NCI-H2107 treated with DMSO at 0.1 percent for 48 hours (cell line): ENCODE data around the gene YPEL3.
"Not testable (repeated sequence)": the region's sequence is repeated elsewhere in the genome, so short reads cannot be mapped to it uniquely, and the experiment has no call there.

Experiments used
- DNase-seq: peaks from one replicate; lab custom pipeline; 2025; ENCODE audit not compliant: unreplicated experiment; lab: John Stamatoyannopoulos, UW

YPEL3 gene

GRCh38 chr16:30117768-30118167 lies 21.8 kb upstream of the YPEL3 start:
- DNase-seq: no peak

DNA sequence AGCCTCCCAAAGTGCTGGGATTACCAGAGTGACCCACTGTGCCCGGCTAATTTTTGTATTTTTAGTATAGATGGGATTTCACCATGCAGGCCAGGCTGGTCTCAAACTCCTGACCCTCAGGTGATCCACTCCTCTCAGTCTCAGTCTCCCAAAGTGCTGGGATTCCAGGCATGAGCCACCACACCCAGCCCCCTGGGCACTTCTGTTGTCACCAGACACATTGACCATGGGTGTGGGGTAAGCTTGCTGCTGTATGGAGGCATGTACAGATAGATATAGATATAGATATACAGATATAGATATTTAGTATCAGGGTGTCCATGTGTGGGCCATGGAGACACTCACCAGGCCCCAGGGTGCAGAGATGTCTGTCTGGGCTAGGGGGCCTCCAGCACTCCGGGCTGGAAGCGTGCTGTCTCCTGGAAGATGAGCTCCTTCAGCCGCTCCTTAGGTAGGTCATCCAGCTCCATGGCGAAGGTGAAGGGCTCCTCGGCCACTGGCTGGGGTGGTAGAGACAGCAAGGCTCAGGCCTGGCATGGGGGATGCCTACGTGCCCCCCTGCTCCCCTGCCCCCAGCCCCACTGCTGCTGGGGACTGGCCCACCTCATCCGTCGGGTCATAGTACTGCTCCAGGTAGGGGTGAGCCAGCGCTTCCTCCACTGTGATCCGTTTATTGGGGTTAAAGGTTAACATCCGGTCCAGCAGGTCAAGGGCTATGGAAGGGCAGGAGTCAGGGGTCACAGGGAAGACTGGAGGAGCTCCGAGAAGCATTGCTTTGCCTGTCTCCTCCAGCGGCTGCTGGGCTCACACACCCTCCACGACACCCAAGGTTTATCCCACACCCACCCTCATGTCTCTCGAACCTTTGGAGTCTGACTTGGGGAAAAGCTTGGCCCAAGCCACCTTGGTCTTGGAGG lies 20.5 kb upstream of the YPEL3 start:
- no peak for DNase-seq

DNA sequence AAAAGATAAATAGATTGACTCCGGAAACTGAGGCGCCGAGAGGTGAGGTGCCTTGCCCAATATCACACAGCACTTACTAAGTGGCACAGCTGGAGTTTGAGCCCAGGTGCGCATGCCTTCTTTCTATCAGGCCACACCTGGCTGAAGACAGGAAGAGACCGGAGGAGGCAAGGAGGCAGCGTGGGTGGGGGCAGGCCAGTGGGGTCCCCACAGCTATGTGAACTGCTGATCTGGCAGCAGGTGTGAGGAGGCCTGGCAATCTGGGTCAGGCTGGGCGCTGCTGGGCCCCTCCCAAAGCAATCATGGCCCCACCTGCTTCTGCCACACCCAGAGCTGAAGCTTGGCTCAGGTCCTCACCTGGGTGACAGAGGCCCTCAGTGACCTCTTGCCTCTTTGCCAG lies 19.2 kb upstream of the YPEL3 start:
- no peak for DNase-seq

DNA sequence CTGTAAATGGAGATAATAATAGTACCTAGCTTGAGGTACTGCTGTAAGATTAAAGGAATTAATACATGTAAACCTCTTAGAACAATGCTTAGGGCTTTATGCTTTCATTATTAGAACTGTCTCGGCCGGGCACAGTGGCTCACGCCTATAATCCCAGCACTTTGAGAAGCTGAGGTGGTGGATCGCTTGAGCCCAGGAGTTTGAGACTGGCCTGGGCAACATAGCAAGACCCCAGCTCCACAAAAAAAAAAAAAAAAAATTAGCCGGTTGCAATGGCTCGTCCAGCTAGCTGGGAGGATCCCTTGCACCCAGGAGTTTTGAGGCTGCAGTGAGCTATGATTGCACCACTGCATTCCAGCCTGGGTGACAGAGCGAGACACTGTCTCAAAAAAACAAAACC lies 18.8 kb upstream of the YPEL3 start:
- not testable (repeated sequence) for DNase-seq

DNA sequence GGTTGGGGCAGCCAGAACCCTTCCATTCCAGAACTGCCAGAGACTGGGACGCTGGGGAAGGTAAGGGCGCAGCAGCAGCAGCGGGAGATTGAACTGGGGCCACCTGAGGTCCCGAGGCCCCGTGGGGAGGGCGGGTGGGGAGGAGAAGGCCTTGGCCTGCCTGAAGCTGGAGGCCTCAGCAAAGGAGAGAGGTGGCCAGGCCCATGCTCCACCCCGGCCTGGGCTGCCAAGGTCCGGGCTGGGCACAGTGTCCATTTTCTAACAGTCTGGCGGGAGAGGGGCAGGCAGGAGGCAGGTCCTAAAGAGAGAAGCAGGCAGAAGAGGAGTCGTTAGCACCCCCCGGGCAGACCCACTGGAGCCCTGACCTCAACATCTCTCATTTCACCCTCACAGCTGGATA lies 18.4 kb upstream of the YPEL3 start:
- no peak for DNase-seq

DNA sequence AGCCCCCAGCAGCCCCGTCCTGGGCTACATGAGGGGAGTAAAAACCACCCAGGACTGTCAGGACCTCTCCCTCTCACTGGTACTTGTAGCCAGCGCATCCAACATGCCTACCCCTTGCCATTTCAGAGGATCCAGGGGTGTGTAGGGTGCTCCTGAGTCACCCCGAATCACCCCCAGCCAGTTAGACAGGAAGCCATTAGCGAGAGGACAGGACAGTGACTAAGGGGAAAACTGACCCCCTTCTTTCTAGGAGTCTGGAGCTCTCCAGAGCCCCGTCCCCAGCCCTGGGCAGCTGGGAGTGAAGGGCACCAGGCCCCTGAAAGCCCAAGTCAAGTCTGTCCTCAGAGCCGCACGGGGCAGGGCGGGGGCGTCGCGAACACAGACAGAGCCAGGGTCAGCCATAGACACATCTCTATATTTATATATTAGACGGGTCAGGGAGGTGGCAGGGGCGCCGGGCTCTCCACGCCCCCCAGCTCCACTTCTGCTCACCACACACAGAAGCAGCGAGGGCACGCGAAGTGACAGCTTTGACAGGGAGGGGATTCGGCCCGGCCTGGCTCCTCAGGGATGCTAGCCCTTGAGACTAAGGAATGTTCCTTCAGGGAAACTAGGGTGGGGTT lies 17.8 kb upstream of the YPEL3 start:
- no peak for DNase-seq

DNA sequence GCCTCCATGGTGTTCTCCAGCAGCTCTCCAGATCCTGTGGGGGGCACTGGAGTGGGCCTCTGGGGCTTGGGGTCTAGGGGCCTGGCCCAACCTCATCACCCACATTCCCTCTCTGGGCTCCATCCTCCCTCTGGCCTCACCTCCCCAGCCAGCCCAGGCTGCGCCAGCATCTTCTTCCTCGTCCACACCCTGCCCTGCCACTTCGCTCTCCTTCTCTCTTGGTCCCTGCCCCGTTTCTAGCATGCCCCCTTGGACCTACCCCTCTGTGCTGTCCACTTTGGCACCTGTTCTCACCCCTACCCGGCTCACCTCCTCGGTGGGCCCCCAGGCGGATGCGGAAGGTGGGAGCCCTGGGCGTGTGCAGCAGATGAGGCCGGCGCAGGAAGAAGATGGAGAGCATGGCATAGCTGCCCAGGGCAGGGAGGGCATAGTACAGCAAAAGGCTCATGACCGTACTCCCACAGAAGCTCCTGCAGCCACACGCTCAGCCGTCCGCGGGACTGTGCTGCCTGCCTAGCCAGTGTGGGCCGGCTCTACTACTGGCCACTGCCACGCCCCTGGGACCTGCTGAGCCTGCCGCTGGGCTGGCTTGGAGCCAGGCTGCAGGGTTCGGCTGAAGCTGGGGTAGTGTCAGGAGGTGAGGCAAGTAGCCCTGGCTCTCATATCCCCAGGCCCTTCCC lies 17.2 kb upstream of the YPEL3 start, which contains the start of gene GDPD3:
Gene GDPD3 (minus strand): TSS at position 507 of the 680 bp plus-strand sequence. CDS start 59 bp downstream, at position 448.
- no peak for DNase-seq

- no peak for DNase-seq
These were observed 16.4 kb upstream of the YPEL3 start for GRCh38 chr16:30112197-30113030.

GRCh38 chr16:30110661-30111060 lies 14.6 kb upstream of the YPEL3 start:
- no peak for DNase-seq

- DNase-seq: no peak
These were observed 12.2 kb upstream of the YPEL3 start for GRCh38 chr16:30108059-30108850.

DNA sequence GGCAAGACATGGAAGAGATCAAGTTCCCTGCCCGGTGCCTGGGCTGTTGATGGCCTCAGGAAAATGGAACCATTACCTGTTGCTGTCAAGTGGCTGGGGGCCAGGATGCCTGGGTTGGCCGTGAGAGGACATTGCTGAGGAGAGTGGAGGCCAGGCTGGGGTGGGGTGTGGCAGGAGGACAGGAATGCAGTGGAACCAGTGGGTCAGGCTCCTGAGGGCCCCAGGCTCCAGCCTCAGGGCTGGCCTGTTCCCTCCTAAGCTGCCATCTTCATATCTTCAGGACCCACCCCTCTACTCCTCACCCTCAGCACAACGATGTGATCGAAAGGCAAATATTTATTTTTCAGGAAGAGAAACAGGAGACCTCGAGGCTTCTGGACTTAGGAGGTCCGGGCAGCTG lies 8.5 kb upstream of the YPEL3 start:
- DNase-seq: no peak

DNA sequence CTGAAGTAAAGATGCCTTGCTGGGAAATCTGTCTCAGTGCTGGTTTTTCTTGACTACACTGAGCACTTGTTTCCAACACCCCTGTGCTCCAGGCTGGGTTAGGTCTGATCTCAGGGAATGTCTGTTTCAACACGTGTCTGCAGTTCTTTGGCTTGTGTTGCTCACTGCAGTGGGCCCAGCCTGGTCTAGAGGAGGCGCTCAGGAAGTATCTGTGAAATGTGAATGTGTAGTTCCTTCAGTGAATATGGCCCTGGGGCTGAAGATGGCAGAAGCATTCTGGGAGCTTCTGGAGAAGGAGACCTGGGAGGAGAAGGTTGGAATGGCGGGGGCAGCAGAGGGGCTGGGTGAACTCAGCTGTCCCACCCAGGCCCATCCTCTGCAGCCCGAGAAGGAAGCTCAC lies 8.1 kb upstream of the YPEL3 start:
- no peak for DNase-seq

DNA sequence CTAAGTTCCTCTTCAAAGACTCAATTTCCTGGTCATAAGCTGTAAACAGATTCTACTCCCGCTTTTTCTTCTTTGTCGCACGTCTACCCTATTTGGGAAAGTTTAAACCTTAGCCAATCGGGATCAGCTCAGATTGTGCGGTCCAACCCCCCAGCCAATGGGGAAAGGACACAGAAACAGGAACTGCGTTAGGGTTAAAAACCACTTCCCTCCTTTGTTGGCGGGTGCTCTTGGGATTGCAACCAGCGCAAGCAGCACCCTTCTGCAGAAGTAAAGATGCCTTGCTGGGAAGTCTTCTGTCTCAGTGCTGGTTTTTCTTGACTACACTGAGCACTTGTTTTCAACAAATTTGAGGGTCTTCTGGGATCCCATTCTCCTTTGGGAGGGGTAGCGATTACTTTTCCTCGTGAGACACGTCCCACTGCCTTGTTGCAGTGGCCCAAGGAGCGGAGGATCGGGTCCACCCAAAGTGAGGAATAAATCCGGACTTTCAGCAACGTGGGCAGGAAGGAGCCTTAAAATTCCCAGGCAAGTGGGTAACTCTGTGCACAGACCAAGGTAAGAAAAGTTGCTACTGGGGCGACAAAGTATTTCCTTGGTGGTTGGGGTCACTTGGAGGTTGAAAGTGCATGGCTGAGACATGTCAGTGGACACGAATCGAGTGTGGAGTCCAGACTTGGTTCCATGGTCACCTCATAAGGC lies 1.0 kb upstream of the YPEL3 start:
- DNase-seq: no peak

DNA sequence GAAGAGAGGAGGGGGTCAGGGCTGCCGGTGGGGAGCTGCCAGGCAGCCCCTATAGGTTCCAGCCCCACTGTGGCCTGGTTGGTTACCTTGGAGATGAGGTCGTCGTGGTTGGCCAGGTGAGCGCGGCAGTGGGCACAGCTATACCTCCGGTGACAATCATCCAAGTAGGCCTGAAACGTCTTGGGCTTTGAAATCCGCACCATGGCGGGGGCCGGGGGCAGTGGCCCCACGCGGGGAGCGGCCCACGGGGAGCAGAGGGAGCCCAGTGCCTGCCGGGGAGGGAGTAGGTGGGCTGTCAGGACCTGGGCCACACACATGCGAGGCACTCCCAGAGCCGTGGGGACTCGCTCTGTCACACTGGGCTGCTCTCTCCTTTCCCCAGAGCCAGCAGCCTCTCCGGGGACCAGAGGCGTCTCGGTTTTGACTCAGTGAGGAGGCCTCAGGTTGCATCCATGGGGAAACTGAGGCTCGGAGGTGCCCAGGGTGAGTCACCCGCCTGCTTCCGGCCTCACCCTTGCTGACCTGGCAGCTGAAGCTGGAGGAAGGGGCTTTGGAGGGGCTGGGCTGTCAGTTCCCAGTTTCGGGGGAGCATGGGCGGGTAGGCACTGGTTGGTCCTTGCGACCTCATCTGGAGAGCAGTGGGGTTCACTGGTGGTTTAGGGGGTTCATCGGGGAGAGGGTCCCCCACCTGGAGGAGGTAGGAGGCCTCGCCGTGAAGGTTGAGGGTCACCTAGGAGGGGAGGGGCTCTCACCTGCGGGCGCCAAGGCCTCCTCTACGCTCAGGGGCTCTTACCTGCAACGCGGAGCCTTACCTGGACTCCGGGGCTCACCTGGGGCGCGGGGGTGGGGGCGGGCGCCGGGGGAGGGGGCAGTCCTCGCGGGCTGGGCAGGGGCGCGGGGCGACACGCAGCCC lies 591 bp downstream of the YPEL3 start:
- no peak for DNase-seq

DNA sequence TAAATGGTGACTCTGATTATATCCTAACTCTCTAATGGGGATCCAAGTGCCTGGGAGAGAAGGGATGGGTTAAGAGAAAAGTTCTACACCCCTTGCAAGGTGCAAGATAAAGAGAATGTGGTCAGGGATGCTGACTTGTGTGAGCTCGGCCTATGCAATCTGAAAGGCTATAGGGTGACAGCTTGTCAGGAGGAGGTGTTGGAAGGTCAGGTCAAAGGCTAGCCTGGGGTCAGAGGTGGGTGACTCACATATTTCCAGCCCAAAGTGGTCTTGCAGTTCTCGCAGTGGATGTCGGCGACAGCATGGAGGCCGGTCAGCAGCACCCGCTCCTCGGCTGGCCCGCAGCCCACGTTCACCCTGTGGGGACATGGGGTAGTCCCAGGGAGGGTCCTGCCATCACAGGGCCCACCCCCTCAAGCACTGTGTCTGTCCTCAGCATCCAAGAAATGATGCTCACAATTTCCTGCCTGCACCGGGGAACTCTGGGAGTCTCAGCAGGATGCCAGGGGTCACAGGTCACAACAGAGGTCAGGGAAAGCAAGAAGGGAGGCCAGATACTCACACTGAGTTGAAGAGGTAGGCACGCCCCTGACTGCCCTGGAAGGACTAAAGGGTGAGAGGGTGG lies 1.4 kb downstream of the YPEL3 start:
- DNase-seq: no peak

DNA sequence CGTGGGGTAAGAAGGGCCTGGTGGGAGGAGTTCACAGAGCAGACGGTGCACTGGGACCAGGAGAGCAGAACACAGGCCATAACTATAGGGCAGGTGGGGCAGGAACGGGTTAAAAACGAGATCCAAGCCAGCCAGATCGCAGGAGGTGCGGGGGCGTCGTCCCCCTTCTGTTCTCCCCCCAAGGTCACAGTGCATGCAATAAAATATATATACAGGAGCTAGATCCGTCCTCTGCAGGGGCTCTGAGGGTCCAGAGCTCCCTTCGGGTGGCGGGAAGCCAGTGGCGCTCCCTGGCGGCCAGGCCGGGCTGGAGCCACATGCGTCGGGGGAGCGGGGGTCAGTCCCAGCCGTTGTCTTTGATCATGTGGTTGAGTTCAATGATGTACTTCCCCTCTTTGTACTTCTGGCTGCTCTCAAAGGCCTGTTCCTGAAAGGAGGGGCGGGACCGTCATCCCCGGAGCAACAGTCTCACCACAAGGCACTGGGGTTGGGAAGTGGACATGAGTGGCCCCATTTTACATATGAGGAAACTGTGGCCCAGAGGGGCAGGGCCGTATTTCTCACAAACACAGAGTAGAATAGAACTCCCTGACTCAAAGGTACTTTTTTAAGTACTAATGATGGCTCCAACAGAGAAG lies 3.5 kb downstream of the YPEL3 start:
- DNase-seq: peak; percentile 41
